GM18499 (cell line): ENCODE data around the gene ELL2.

Experiments
- ATAC-seq: cut with Tn5 transposase; IDR thresholded peaks from one replicate; pipeline ENCODE4 v1.9.1; 2021; ENCODE audit warnings: moderate number of reproducible peaks; ENCODE audit not compliant: insufficient read depth, unreplicated experiment

Gene ELL2

GRCh38 chr5:95984287-95984938 is 22.8 kb upstream of the ELL2 start:
- ATAC-seq, result no peak

DNA sequence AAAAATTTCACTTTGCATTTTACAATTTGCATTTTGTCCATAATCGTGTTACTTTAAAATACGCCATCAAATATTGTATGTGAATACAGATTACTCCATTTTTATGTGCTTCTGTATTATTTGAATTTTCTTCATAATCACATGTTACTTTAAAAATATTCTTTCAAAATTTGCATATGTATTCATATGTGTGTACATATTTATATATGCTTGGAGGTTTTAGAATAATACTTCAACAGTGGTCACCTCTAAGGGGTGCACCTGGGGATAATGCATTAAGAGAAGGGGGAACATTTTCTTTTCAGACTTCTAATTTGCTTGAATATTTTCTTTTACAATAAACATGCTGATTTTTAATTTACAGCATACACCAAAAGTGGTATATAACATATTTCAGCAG is 21.9 kb upstream of the ELL2 start:
- no peak for ATAC-seq

- no peak for ATAC-seq
Measured at GRCh38 chr5:95983080-95983479, 21.4 kb upstream of the ELL2 start.

GRCh38 chr5:95976606-95977005 is 15.0 kb upstream of the ELL2 start:
- ATAC-seq, result no peak

GRCh38 chr5:95975703-95976102 is 14.1 kb upstream of the ELL2 start:
- ATAC-seq, result no peak

DNA sequence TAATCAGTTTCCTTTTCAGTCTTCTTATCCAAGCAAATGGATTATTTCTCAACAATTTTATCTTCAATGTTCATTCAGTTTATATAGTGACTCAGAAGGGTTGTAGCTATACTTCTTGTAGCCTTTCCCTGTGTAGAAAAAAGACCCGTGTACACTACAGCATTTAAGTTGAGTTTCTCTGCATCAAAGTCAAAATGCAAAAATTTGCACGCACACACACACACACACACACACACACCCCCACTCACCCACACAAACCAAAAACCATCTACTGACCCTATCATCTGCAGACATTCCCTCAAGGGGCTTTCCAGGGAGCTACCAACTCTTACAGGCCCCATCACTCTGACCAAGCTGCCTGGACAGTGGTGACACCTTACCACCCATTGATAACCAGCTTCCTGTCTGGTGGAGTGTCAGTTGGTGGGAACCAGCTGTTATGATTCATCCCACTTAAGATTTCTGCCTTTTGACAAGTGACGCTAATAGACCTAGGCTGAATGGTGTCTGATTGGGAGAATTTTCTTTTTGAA is 12.2 kb upstream of the ELL2 start:
- ATAC-seq, result peak; percentile 82

- ATAC-seq, result no peak
Measured at GRCh38 chr5:95972196-95972595, 10.5 kb upstream of the ELL2 start.

DNA sequence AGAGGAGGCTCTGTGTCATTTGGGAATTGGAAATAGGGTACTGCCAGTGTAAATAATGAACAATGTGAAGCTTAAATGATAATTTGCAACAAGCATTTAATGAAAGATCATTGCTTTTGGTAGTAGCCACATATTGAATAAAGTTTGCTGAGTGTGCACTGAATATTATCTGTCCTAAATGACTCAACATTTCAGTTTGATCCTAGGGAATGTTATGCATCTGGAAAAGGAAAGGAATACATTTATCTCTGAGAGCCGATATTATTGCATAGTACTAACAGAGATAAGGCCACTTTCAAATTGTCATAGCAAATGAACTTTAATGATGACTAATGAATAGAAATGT is 8.7 kb upstream of the ELL2 start:
- ATAC-seq, result no peak

DNA sequence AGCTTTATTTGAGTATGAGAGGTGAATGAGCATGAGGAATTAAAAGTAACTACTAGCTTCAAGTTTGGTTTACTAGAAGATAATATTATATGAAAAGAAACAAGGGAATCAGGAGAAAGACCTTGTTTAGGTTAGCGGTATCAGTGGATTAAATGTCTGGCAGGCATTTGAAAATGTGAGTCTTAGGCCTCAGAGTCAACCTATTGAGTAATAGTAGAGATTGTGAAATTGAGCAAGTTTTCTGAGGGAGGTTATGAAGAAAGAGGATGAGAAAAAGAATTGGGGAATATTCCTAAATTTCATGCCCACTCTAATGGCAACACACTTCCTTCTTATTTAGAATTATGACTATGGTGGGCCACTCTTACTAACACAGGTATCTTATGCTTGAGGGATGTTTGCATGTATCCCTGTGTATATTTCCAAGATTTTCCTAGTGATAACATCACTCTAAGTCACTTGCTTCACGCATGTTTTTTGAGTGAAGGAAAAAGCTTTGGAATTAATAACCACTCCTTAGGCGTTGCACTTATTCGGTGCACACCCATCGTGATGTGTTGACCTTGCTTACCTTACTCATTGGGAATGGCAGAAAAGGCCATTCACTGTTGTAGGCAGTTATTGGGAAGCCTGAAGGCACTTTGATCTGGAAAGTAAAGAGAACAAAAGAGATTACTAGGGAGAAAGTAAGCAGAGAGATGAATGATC is 8.2 kb upstream of the ELL2 start:
- ATAC-seq, result no peak

- ATAC-seq, result no peak
Measured at GRCh38 chr5:95969055-95969454, 7.4 kb upstream of the ELL2 start.

DNA sequence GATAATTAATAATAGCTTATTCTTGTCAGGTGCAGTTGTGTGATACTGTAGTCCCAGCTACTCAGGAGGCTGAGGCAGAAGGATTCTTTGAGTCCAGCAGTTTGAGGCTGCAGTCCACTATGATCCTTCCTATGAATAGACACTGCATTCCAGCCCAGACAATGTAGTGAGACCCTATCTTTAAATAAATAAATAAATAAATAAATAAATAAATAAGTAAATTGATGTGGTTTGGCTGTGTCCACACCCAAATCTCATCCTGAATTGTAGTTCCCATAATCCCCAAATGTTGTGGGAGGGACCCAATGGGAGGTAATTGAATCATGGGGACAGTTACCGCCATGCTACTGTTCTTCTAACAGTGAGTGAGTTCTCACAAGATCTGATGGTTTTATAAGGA is 5.6 kb upstream of the ELL2 start:
- no peak for ATAC-seq

DNA sequence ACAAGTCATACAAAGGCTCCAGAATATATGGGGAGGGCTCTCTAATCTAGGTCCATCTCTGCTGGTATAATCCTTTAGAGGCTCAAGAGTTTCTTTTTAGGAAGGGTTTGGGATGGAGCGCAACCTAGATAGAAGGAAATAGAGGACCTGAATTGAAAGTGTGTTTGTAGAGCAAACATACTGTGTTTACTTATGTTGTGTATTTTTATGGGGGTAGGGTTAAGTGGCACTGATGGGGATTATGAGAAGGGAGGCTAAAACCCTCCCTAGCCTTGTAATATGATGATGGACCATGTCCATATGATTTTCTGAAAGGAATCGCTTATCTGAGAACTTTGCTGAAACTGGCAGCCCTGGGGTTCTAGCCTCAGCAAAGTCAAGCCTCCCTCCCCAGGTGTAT is 4.4 kb upstream of the ELL2 start:
- no peak for ATAC-seq

DNA sequence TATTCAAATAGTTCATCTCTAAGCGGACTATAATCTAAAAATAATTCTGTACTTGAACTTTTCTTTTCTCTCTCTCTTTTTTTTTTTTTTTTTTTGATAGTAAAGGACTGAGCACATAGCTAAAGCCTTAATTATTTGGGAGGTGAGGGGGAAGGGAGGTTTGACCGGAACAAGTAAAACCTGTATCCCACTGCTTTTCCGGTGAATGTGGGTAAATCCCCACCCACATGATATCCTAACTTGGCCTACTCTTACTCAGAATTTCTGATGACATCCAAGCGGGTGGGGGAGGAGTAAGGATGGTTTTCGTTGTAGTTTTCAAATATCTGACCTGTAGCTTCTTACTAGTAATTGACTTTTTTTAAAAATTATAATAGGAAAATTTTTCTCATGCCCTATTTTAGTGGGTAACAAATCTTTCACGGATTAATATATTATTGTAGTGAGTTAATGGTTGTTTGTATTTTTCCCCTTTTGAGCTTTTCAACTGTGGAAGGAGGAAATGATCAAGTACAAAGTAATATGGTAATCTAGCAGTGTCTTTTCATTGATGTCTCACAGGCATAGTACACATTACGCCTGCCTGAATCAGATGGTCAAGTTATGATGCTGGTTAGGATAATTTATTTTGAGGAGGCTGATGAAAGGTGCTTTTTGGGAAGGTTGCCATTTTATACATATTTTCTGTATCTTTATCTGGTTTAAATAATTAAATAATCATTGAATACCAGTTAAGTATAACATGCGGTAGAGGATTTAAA is 2.2 kb upstream of the ELL2 start:
- ATAC-seq, result no peak

- ATAC-seq, result no peak
Measured at GRCh38 chr5:95962785-95963184, 1.1 kb upstream of the ELL2 start.

GRCh38 chr5:95962475-95962773 is 773 bp upstream of the ELL2 start:
- ATAC-seq, result no peak

GRCh38 chr5:95960667-95961616 is 709 bp downstream of the ELL2 start:
- peak; percentile 22 for ATAC-seq

- ATAC-seq, result no peak
Measured at GRCh38 chr5:95959888-95960666, 1.6 kb downstream of the ELL2 start.

- ATAC-seq, result no peak
Measured at GRCh38 chr5:95959051-95959887, 2.4 kb downstream of the ELL2 start.
